Heart left ventricle (tissue), 16 donors: Measurements from ENCODE around the gene PCGF1. TPM values are rescaled to one million over a fixed set of nuclear protein-coding genes. Genes with fewer than 3 reads are reported as not detected.

ENCODE experiments used
- ATAC-seq, 4 donors: fragments of 200-7000 bp; cut with Tn5 transposase; one replicate each; pipeline ENCODE4 v1.9.1; 2020 to 2022; ENCODE audit warnings: moderate library complexity in 4 of 4, mild to moderate bottlenecking in 3 of 4, moderate number of reproducible peaks in 1 of 4
- DNase-seq, 5 donors: peaks; one replicate each; pipeline ENCODE4 v3.0.0-alpha.2; 2020
- H3K27ac ChIP-seq, 12 donors: fragments of 200-600 bp; sonication (generic) in 4 of 12; one replicate each; pipeline versions ENCODE4 v1.5.0 to v1.8.0; 2016 to 2022; ENCODE audit warnings: mild to moderate bottlenecking in 2 of 12
- H3K27me3 ChIP-seq, 9 donors: fragments of 200-600 bp; sonication (generic) in 2 of 9; one replicate each; pipeline versions ENCODE4 v1.5.1 to v1.8.0; 2016 to 2022; ENCODE audit warnings: mild to moderate bottlenecking in 3 of 9
- H3K36me3 ChIP-seq, 9 donors: fragments of 200-600 bp; sonication (generic) in 2 of 9; one replicate each; pipeline versions ENCODE4 v1.5.0 to v1.8.0; 2018 to 2022; ENCODE audit warnings: mild to moderate bottlenecking in 2 of 9
- H3K4me1 ChIP-seq, 12 donors: fragments of 200-600 bp; sonication (generic) in 4 of 12; one replicate each; pipeline versions ENCODE4 v1.5.0 to v1.8.0; 2016 to 2022; ENCODE audit warnings: mild to moderate bottlenecking in 3 of 12
- H3K4me3 ChIP-seq, 12 donors: fragments of 200-600 bp; sonication (generic) in 4 of 12; one replicate each; pipeline versions ENCODE4 v1.5.0 to v1.8.0; 2017 to 2022; ENCODE audit warnings: mild to moderate bottlenecking in 9 of 12, moderate library complexity in 4 of 12
- H3K9me3 ChIP-seq, 12 donors: fragments of 200-600 bp; sonication (generic) in 4 of 12; one replicate each; pipeline versions ENCODE4 v1.5.0 to v1.8.0; 2016 to 2022; ENCODE audit warnings: mild to moderate bottlenecking in 1 of 12
- CTCF ChIP-seq, 12 donors: fragments of 200-600 bp; sonication (generic) in 4 of 12; IDR thresholded peaks; one replicate each; pipeline versions ENCODE4 v1.5.0 to v1.8.0; 2018 to 2022; ENCODE audit warnings: antibody characterized with exemption in 12 of 12, mild to moderate bottlenecking in 5 of 12
- POLR2A ChIP-seq, 2 donors: fragments of 450-650 bp; IDR thresholded peaks; one replicate each; pipeline ENCODE4 v1.6.1; 2017; ENCODE audit warnings: antibody characterized with exemption in 2 of 2, mild to moderate bottlenecking in 2 of 2, moderate library complexity in 2 of 2
- WGBS, 4 donors: extraction: QIAGEN DNeasy Blood & Tissue Kit in 2 of 4; methylation state at CpG; one replicate each; pipeline versions ENCODE4 v1.1.5 to v1.1.7; 2013 to 2018; 5-methylcytosine and 5-hydroxymethylcytosine counted together
- intact Hi-C, 10 donors: fragments of 100-400 bp; cut with DNase I; formaldehyde crosslinking; loops; one replicate each; pipeline versions ENCODE4 v1.11.1 to v1.14.2; 2022
- long read RNA-seq, 3 donors: library from polyadenylated mRNA; unstranded; transcript quantifications; one replicate each; pipeline ENCODE4 v2.0.0, GENCODE V29; 2020 to 2021
- polyA plus RNA-seq, 2 donors: library from polyadenylated mRNA; stranded (reverse); fragments of 200-250 nt; gene quantifications; one replicate each; pipeline ENCODE4 v1.2.3, GENCODE V29; 2013
- total RNA-seq, 9 donors: library from RNA; depleted of rRNA in 2 of 9; stranded (reverse); fragments of >200 nt in 2 of 9; fragmentation: NEBNext Ultra II Directional in 3 of 9; extraction: Animal tissue kit (Norgen Biotek cat#: 25700) in 3 of 9; gene quantifications; one replicate each; pipeline versions ENCODE4 v1.1.0 to v1.2.4, GENCODE V29; 2016 to 2023
- donor health status: ischemic (EF 13 %, LVEDD 7.1; RV severe dilation, severe dysfunction).
- donor health status: healthy with polysubstance abuse.
- donor health status: DM: no; HTN: yes; CAD: no.
- donor health status: DM: no; HTN: no; CAD: no.
- donor health status: ischemic (EF 25% LVEDD 6.9; RV normal size, moderate dysfunction).
- donor health status: ischemic (EF 25% LVEDD 5.7; RV mildly dilated, moderate dysfunction).
- donor health status: healthy.
- donor health status: DM: yes; HTN: yes; CAD: no.
- donor health status: ischemic (EF 35%, LVEDD 5.7; RV mildly dilated, moderate dysfunction).
- donor health status: nonischemic (EF 11% LVEDD 7.7; RV severe dilation, severe dysfunction).
- donor health status: DM: yes; HTN: yes; CAD: no.
- donor health status: PGD.
- donor health status: ischemic (EF 29% LVEDD 5.4; RV normal size, mild dysfunction).
- donor health status: nonischemic (EF 23%, LVEDD 6.1; RV moderate dilation, normal function).

The PCGF1 gene
- total RNA-seq, result 10 to 100 TPM; 10.6 to 22.3 (median 16.5) TPM
- 10 to 100 TPM; 22.5 to 24.9 TPM for polyA plus RNA-seq
- long read RNA-seq, donor 1, transcript PCGF1-204 (8 exons, 1,056 nt), result major isoform, 12 of 19 reads
- long read RNA-seq, donor 1, partial matches to known transcripts, result 1 of 19 reads
- long read RNA-seq, donor 1, other reads (novel, unspliced or antisense), result 5 of 19 reads
- long read RNA-seq, donor 2, transcript PCGF1-204 (8 exons, 1,056 nt), result major isoform, 16 of 26 reads
- long read RNA-seq, donor 2, partial matches to known transcripts, result 1 of 26 reads
- long read RNA-seq, donor 2, other reads (novel, unspliced or antisense), result 6 of 26 reads
- long read RNA-seq, donor 3, transcript PCGF1-204 (8 exons, 1,056 nt), result major isoform, 10 of 16 reads
- long read RNA-seq, donor 3, partial matches to known transcripts, result 0 of 16 reads
- long read RNA-seq, donor 3, other reads (novel, unspliced or antisense), result 5 of 16 reads

GRCh38 chr2:74507145-74507925 is at the start of gene PCGF1:
TSS of gene PCGF1 (minus strand) at chr2:74507695. CDS start at chr2:74507668, 27 bp downstream.
- TF ChIP-seq POLR2A (IDR thresholded peaks at IDR 0.05) (peak in 1 of 2 donors; percentile 55), CTCF (IDR thresholded peaks at IDR 0.05) (peak; percentile 21 to 64 (median 42))
- DNase-seq, result peak; percentile 99 to 100 (median 99)
- Histone ChIP-seq H3K4me3 (peak within 1 kb of the TSS; percentile 41 to 92 (median 78)), H3K27me3 (peaks cover 9 to 53% (median 23%) of the 10 kb centered on the region in 9 donors), H3K27ac (peak within 1 kb of the TSS; percentile 95 to 100 (median 98)), H3K4me1 (peaks cover 4 to 55% (median 35%) of the 10 kb centered on the region in 12 donors), H3K9me3 (no peaks in the 10 kb centered on the region), H3K36me3 (peaks cover 0 to 18% (median 15%) of the 10 kb centered on the region in 9 donors)
- ATAC-seq, result peak; percentile 95 to 97 (median 96)
- WGBS, 4 donors, result 0 to 2% (median 1%) methylated on average over 16 to 56 of the region's 56 CpGs
- intact Hi-C loops, result loop anchor here in 4 of 10 donors (1.0 to 5.0 kb wide), 6 partner anchors 21 to 80 kb away; partner anchors contain the start of genes AUP1 (in 2 of the 4), HTRA2 (in 2 of the 4), TTC31 (in 2 of the 4) and CCDC142 (in 1 of the 4)

- 82 to 97% (median 91%) methylated on average over 6 of the region's 6 CpGs for WGBS, 4 donors
- ATAC-seq (no peak), DNase-seq (no peak)
- Histone ChIP-seq H3K9me3 (no peaks in the 10 kb centered on the region), H3K27ac (no peak overlapping the region), H3K27me3 (peaks cover 0 to 4% (median 0%) of the 10 kb centered on the region in 9 donors), H3K4me3 (no peak overlapping the region), H3K4me1 (peaks cover 0 to 31% (median 12%) of the 10 kb centered on the region in 12 donors), H3K36me3 (peaks cover 0 to 14% (median 0%) of the 10 kb centered on the region in 9 donors)
- intact Hi-C loops, result no loop called here
- TF ChIP-seq CTCF (IDR thresholded peaks at IDR 0.05) (no peak), POLR2A (IDR thresholded peaks at IDR 0.05) (no peak)
These were observed 49.4 kb upstream of the PCGF1 start for GRCh38 chr2:74556831-74557370.

- Histone ChIP-seq H3K27ac (peak overlapping the region in 2 of 12 donors; percentile 92), H3K9me3 (no peaks in the 10 kb centered on the region), H3K4me3 (peak overlapping the region in 5 of 12 donors; percentile 67 to 83 (median 75)), H3K4me1 (peaks cover 0 to 31% (median 12%) of the 10 kb centered on the region in 12 donors), H3K36me3 (peaks cover 0 to 14% (median 0%) of the 10 kb centered on the region in 9 donors), H3K27me3 (peaks cover 0 to 4% (median 0%) of the 10 kb centered on the region in 9 donors)
- WGBS, 4 donors, result 81 to 93% (median 91%) methylated on average over 13 to 14 of the region's 14 CpGs
- TF ChIP-seq CTCF (IDR thresholded peaks at IDR 0.05), result no peak
- TF ChIP-seq POLR2A (IDR thresholded peaks at IDR 0.05), result no peak
- intact Hi-C loops, result no loop called here
- DNase-seq (no peak), ATAC-seq (no peak)
These were observed 48.7 kb upstream of the PCGF1 start for GRCh38 chr2:74556159-74556558.
